ENCODE results near the gene AKAP7. TPM values are rescaled to one million over a fixed set of nuclear protein-coding genes. Genes with fewer than 3 reads are reported as not detected.

The AKAP7 gene
- total RNA-seq, 5 donors from 2014 or later (not counting 1 experiment from before 2014, with no cell fraction given): 9.4 to 14.0 (median 11.5) TPM

GRCh38 chr6:131231103-131231502 lies 95.8 kb downstream of the AKAP7 start:
- no peak overlapping the region for H3K4me3 Mint-ChIP-seq
- peak overlapping the region in 1 of 2 donors; percentile 8 for H3K27ac Mint-ChIP-seq
- ATAC-seq (replicated peaks in 1 of 4): no peak
- H3K27me3 Mint-ChIP-seq: no peaks in the 10 kb centered on the region
- H3K4me3 ChIP-seq (ENCODE audit: control insufficient read depth in 1 of 2, extremely low read depth in 1 of 2, low read length in 1 of 2): no peak overlapping the region
- H3K4me1 ChIP-seq (ENCODE audit: control insufficient read depth in 1 of 2, extremely low read depth in 1 of 2, insufficient read depth in 2 of 2, low read length in 2 of 2): no peaks in the 10 kb centered on the region
- no peaks in the 10 kb centered on the region for H3K27me3 ChIP-seq (replicated peaks in 1 of 2; ENCODE audit: control insufficient read depth in 2 of 2, extremely low read depth in 1 of 2, insufficient read depth in 2 of 2, low read length in 1 of 2)
- no peaks in the 10 kb centered on the region for H3K9me3 ChIP-seq
- DNase-seq: no peak
- POLR2A ChIA-PET: no interaction called here
- WGBS (ENCODE audit: insufficient coverage): no CpG with 5 or more reads among the region's 2 CpGs
- no peaks in the 10 kb centered on the region for H3K36me3 ChIP-seq (ENCODE audit: control insufficient read depth in 2 of 2, extremely low read depth in 1 of 2, insufficient read depth in 1 of 2, low read length in 1 of 2)
- peaks cover 32% of the 10 kb centered on the region for H3K36me3 Mint-ChIP-seq
- H3K4me1 Mint-ChIP-seq: peaks cover 26 to 38% (median 35%) of the 10 kb centered on the region in 3 donors
- CTCF ChIA-PET: no interaction called here
- peaks cover 0 to 4% (median 2%) of the 10 kb centered on the region in 3 donors for H3K9me3 Mint-ChIP-seq
- H3K27ac ChIP-seq (ENCODE audit: low read length): no peak overlapping the region

GRCh38 chr6:131231891-131232290 lies 96.6 kb downstream of the AKAP7 start:
- Mint-ChIP-seq H3K27ac (no peak overlapping the region), H3K4me3 (no peak overlapping the region), H3K36me3 (peaks cover 34% of the 10 kb centered on the region), H3K4me1 (peaks cover 20 to 32% (median 31%) of the 10 kb centered on the region in 3 donors), H3K27me3 (no peaks in the 10 kb centered on the region), H3K9me3 (peaks cover 0 to 4% (median 4%) of the 10 kb centered on the region in 3 donors)
- no peak overlapping the region for H3K4me3 ChIP-seq (ENCODE audit: control insufficient read depth in 1 of 2, extremely low read depth in 1 of 2, low read length in 1 of 2)
- ChIA-PET CTCF (no interaction called here), POLR2A (no interaction called here)
- H3K27me3 ChIP-seq (replicated peaks in 1 of 2; ENCODE audit: control insufficient read depth in 2 of 2, extremely low read depth in 1 of 2, insufficient read depth in 2 of 2, low read length in 1 of 2): no peaks in the 10 kb centered on the region
- H3K9me3 ChIP-seq: no peaks in the 10 kb centered on the region
- DNase-seq (no peak), ATAC-seq (replicated peaks in 1 of 4) (no peak)
- no peaks in the 10 kb centered on the region for H3K36me3 ChIP-seq (ENCODE audit: control insufficient read depth in 2 of 2, extremely low read depth in 1 of 2, insufficient read depth in 1 of 2, low read length in 1 of 2)
- WGBS (ENCODE audit: insufficient coverage): no CpG with 5 or more reads among the region's 5 CpGs
- H3K27ac ChIP-seq (ENCODE audit: low read length): no peak overlapping the region
- H3K4me1 ChIP-seq (ENCODE audit: control insufficient read depth in 1 of 2, extremely low read depth in 1 of 2, insufficient read depth in 2 of 2, low read length in 2 of 2): no peaks in the 10 kb centered on the region

- ATAC-seq (replicated peaks in 1 of 4) (no peak), DNase-seq (no peak)
- Mint-ChIP-seq H3K27ac (peak overlapping the region; percentile 55 to 63), H3K4me3 (no peak overlapping the region), H3K27me3 (no peaks in the 10 kb centered on the region), H3K9me3 (peaks cover 0 to 15% (median 12%) of the 10 kb centered on the region in 3 donors), H3K4me1 (peaks cover 23 to 48% (median 42%) of the 10 kb centered on the region in 3 donors), H3K36me3 (peaks cover 44% of the 10 kb centered on the region)
- peaks cover 0 to 4% of the 10 kb centered on the region in 2 donors for H3K36me3 ChIP-seq (ENCODE audit: control insufficient read depth in 2 of 2, extremely low read depth in 1 of 2, insufficient read depth in 1 of 2, low read length in 1 of 2)
- H3K4me3 ChIP-seq (ENCODE audit: control insufficient read depth in 1 of 2, extremely low read depth in 1 of 2, low read length in 1 of 2): no peak overlapping the region
- ChIA-PET CTCF (interaction anchor here in 1 of 2 donors (0.6 to 0.7 kb wide), 2 partner anchors 98 to 773 kb away, joined by 3 to 11 read pairs; no protein-coding TSS in a partner anchor), POLR2A (interaction anchor here (0.6 to 0.7 kb wide), 3 partner anchors 36 to 282 kb away, joined by 3 to 6 read pairs (median 4); no protein-coding TSS in a partner anchor)
- WGBS (ENCODE audit: insufficient coverage): 22% methylated on average over 1 of the region's 4 CpGs
- no peaks in the 10 kb centered on the region for H3K27me3 ChIP-seq (replicated peaks in 1 of 2; ENCODE audit: control insufficient read depth in 2 of 2, extremely low read depth in 1 of 2, insufficient read depth in 2 of 2, low read length in 1 of 2)
- H3K9me3 ChIP-seq: no peaks in the 10 kb centered on the region
- peaks cover 0 to 4% of the 10 kb centered on the region in 2 experiments for H3K4me1 ChIP-seq (ENCODE audit: control insufficient read depth in 1 of 2, extremely low read depth in 1 of 2, insufficient read depth in 2 of 2, low read length in 2 of 2)
- H3K27ac ChIP-seq (ENCODE audit: low read length): no peak overlapping the region
These were observed 109.7 kb downstream of the AKAP7 start for GRCh38 chr6:131244942-131245341.

GRCh38 chr6:131250122-131250521 lies 114.9 kb downstream of the AKAP7 start:
- Histone ChIP-seq H3K4me3 (ENCODE audit: control insufficient read depth in 1 of 2, extremely low read depth in 1 of 2, low read length in 1 of 2) (peak overlapping the region; percentile 7 to 71), H3K9me3 (no peaks in the 10 kb centered on the region), H3K36me3 (ENCODE audit: control insufficient read depth in 2 of 2, extremely low read depth in 1 of 2, insufficient read depth in 1 of 2, low read length in 1 of 2) (no peaks in the 10 kb centered on the region), H3K27ac (ENCODE audit: low read length) (no peak overlapping the region), H3K4me1 (ENCODE audit: control insufficient read depth in 1 of 2, extremely low read depth in 1 of 2, insufficient read depth in 2 of 2, low read length in 2 of 2) (peaks cover 5 to 29% of the 10 kb centered on the region in 2 experiments), H3K27me3 (replicated peaks in 1 of 2; ENCODE audit: control insufficient read depth in 2 of 2, extremely low read depth in 1 of 2, insufficient read depth in 2 of 2, low read length in 1 of 2) (no peaks in the 10 kb centered on the region)
- ChIA-PET CTCF (interaction anchor here in 1 of 2 donors (0.7 kb wide), 1 partner anchor 23 kb away, joined by 3 read pairs; no protein-coding TSS in a partner anchor), POLR2A (no interaction called here)
- peak overlapping the region; percentile 2 to 4 for H3K27ac Mint-ChIP-seq
- ATAC-seq (replicated peaks in 1 of 4) (peak; percentile 61 to 83 (median 78)), DNase-seq (peak in 29 of 35 experiments; percentile 3 to 39 (median 15))
- H3K4me1 Mint-ChIP-seq: peaks cover 39 to 59% (median 56%) of the 10 kb centered on the region in 3 donors
- no peaks in the 10 kb centered on the region for H3K9me3 Mint-ChIP-seq
- H3K27me3 Mint-ChIP-seq: no peaks in the 10 kb centered on the region
- WGBS (ENCODE audit: insufficient coverage): 67% methylated on average over 2 of the region's 9 CpGs
- peaks cover 23% of the 10 kb centered on the region for H3K36me3 Mint-ChIP-seq
- peak overlapping the region; percentile 47 to 73 (median 64) for H3K4me3 Mint-ChIP-seq

- ChIA-PET POLR2A (no interaction called here), CTCF (no interaction called here)
- H3K9me3 ChIP-seq: no peaks in the 10 kb centered on the region
- peaks cover 7 to 32% of the 10 kb centered on the region in 2 experiments for H3K4me1 ChIP-seq (ENCODE audit: control insufficient read depth in 1 of 2, extremely low read depth in 1 of 2, insufficient read depth in 2 of 2, low read length in 2 of 2)
- no CpG with 5 or more reads among the region's 3 CpGs for WGBS (ENCODE audit: insufficient coverage)
- no peak overlapping the region for H3K4me3 ChIP-seq (ENCODE audit: control insufficient read depth in 1 of 2, extremely low read depth in 1 of 2, low read length in 1 of 2)
- DNase-seq (no peak), ATAC-seq (replicated peaks in 1 of 4) (no peak)
- H3K27me3 ChIP-seq (replicated peaks in 1 of 2; ENCODE audit: control insufficient read depth in 2 of 2, extremely low read depth in 1 of 2, insufficient read depth in 2 of 2, low read length in 1 of 2): no peaks in the 10 kb centered on the region
- peaks cover 19% of the 10 kb centered on the region for H3K36me3 Mint-ChIP-seq
- no peaks in the 10 kb centered on the region for H3K27me3 Mint-ChIP-seq
- peaks cover 47 to 60% (median 56%) of the 10 kb centered on the region in 3 donors for H3K4me1 Mint-ChIP-seq
- peak overlapping the region; percentile 47 to 73 (median 64) for H3K4me3 Mint-ChIP-seq
- H3K27ac Mint-ChIP-seq: peak overlapping the region in 1 of 2 donors; percentile 32
- H3K27ac ChIP-seq (ENCODE audit: low read length): no peak overlapping the region
- no peaks in the 10 kb centered on the region for H3K36me3 ChIP-seq (ENCODE audit: control insufficient read depth in 2 of 2, extremely low read depth in 1 of 2, insufficient read depth in 1 of 2, low read length in 1 of 2)
- no peaks in the 10 kb centered on the region for H3K9me3 Mint-ChIP-seq
These were observed 115.7 kb downstream of the AKAP7 start for GRCh38 chr6:131250936-131251335.

- H3K27ac Mint-ChIP-seq: peak overlapping the region in 1 of 2 donors; percentile 41
- WGBS (ENCODE audit: insufficient coverage): no CpG with 5 or more reads among the region's 3 CpGs
These were observed 116.4 kb downstream of the AKAP7 start for GRCh38 chr6:131251590-131252199.

More at GRCh38 chr6:131251590-131252199, 116.4 kb downstream of the AKAP7 start:
- Histone ChIP-seq H3K9me3 (no peaks in the 10 kb centered on the region), H3K27me3 (replicated peaks in 1 of 2; ENCODE audit: control insufficient read depth in 2 of 2, extremely low read depth in 1 of 2, insufficient read depth in 2 of 2, low read length in 1 of 2) (no peaks in the 10 kb centered on the region), H3K36me3 (ENCODE audit: control insufficient read depth in 2 of 2, extremely low read depth in 1 of 2, insufficient read depth in 1 of 2, low read length in 1 of 2) (no peaks in the 10 kb centered on the region), H3K27ac (ENCODE audit: low read length) (no peak overlapping the region), H3K4me3 (ENCODE audit: control insufficient read depth in 1 of 2, extremely low read depth in 1 of 2, low read length in 1 of 2) (no peak overlapping the region), H3K4me1 (ENCODE audit: control insufficient read depth in 1 of 2, extremely low read depth in 1 of 2, insufficient read depth in 2 of 2, low read length in 2 of 2) (peaks cover 8 to 33% of the 10 kb centered on the region in 2 experiments)
- ATAC-seq (replicated peaks in 1 of 4) (no peak), DNase-seq (no peak)
- Mint-ChIP-seq H3K27me3 (no peaks in the 10 kb centered on the region), H3K4me1 (peaks cover 51 to 60% (median 52%) of the 10 kb centered on the region in 3 donors), H3K4me3 (peak overlapping the region in 1 of 3 donors; percentile 35), H3K36me3 (peaks cover 15% of the 10 kb centered on the region), H3K9me3 (no peaks in the 10 kb centered on the region)
- ChIA-PET CTCF (no interaction called here), POLR2A (no interaction called here)

Data from T-cell (primary cell).